Measurements from ENCODE around the gene REELD1. TPM values are rescaled to one million over a fixed set of nuclear protein-coding genes. Genes with fewer than 3 reads are reported as not detected.

The REELD1 gene
- polyA plus RNA-seq, 2 donors: 0.16 to 0.20 TPM

GRCh38 chr4:146256328-146256727 is 42.0 kb downstream of the REELD1 start:
- 28 to 30% methylated on average over 1 of the region's 1 CpG for WGBS, 2 donors

GRCh38 chr4:146257511-146257910 is 43.2 kb downstream of the REELD1 start:
- Histone ChIP-seq H3K4me1 (ENCODE audit: control insufficient read depth in 2 of 2, insufficient read depth in 2 of 2, low read length in 1 of 2) (peaks cover 0 to 2% of the 10 kb centered on the region in 2 donors), H3K9me3 (ENCODE audit: control insufficient read depth in 2 of 2, insufficient read depth in 1 of 2, low read depth in 1 of 2, low read length in 1 of 2) (no peaks in the 10 kb centered on the region), H3K4me3 (ENCODE audit: low read depth in 1 of 2, low read length in 2 of 2) (no peak overlapping the region), H3K27me3 (ENCODE audit: control insufficient read depth in 1 of 2, insufficient read depth in 2 of 2, low read length in 2 of 2) (no peaks in the 10 kb centered on the region), H3K27ac (ENCODE audit: low read depth in 2 of 2, low read length in 1 of 2) (no peak overlapping the region), H3K36me3 (ENCODE audit: control insufficient read depth in 2 of 2, insufficient read depth in 2 of 2, low read length in 1 of 2) (peaks cover 0 to 2% of the 10 kb centered on the region in 2 donors)
- 89 to 91% methylated on average over 1 of the region's 1 CpG for WGBS, 2 donors

More at GRCh38 chr4:146256328-146256727, 42.0 kb downstream of the REELD1 start:
- H3K9me3 ChIP-seq (ENCODE audit: control insufficient read depth in 2 of 2, insufficient read depth in 1 of 2, low read depth in 1 of 2, low read length in 1 of 2): no peaks in the 10 kb centered on the region
- H3K36me3 ChIP-seq (ENCODE audit: control insufficient read depth in 2 of 2, insufficient read depth in 2 of 2, low read length in 1 of 2): peaks cover 0 to 2% of the 10 kb centered on the region in 2 donors
- H3K4me1 ChIP-seq (ENCODE audit: control insufficient read depth in 2 of 2, insufficient read depth in 2 of 2, low read length in 1 of 2): peaks cover 0 to 2% of the 10 kb centered on the region in 2 donors
- no peaks in the 10 kb centered on the region for H3K27me3 ChIP-seq (ENCODE audit: control insufficient read depth in 1 of 2, insufficient read depth in 2 of 2, low read length in 2 of 2)
- H3K27ac ChIP-seq (ENCODE audit: low read depth in 2 of 2, low read length in 1 of 2): no peak overlapping the region
- H3K4me3 ChIP-seq (ENCODE audit: low read depth in 1 of 2, low read length in 2 of 2): no peak overlapping the region

GRCh38 chr4:146260521-146260920 is 46.2 kb downstream of the REELD1 start:
- 86 to 89% methylated on average over 4 of the region's 4 CpGs for WGBS, 2 donors
- no peaks in the 10 kb centered on the region for H3K27me3 ChIP-seq (ENCODE audit: control insufficient read depth in 1 of 2, insufficient read depth in 2 of 2, low read length in 2 of 2)
- H3K36me3 ChIP-seq (ENCODE audit: control insufficient read depth in 2 of 2, insufficient read depth in 2 of 2, low read length in 1 of 2): peaks cover 0 to 3% of the 10 kb centered on the region in 2 donors
- H3K27ac ChIP-seq (ENCODE audit: low read depth in 2 of 2, low read length in 1 of 2): no peak overlapping the region
- no peaks in the 10 kb centered on the region for H3K9me3 ChIP-seq (ENCODE audit: control insufficient read depth in 2 of 2, insufficient read depth in 1 of 2, low read depth in 1 of 2, low read length in 1 of 2)
- no peak overlapping the region for H3K4me3 ChIP-seq (ENCODE audit: low read depth in 1 of 2, low read length in 2 of 2)
- H3K4me1 ChIP-seq (ENCODE audit: control insufficient read depth in 2 of 2, insufficient read depth in 2 of 2, low read length in 1 of 2): peaks cover 0 to 2% of the 10 kb centered on the region in 2 donors

GRCh38 chr4:146261041-146261440 is 46.7 kb downstream of the REELD1 start:
- H3K4me3 ChIP-seq (ENCODE audit: low read depth in 1 of 2, low read length in 2 of 2): no peak overlapping the region
- H3K27ac ChIP-seq (ENCODE audit: low read depth in 2 of 2, low read length in 1 of 2): no peak overlapping the region
- H3K27me3 ChIP-seq (ENCODE audit: control insufficient read depth in 1 of 2, insufficient read depth in 2 of 2, low read length in 2 of 2): no peaks in the 10 kb centered on the region
- H3K4me1 ChIP-seq (ENCODE audit: control insufficient read depth in 2 of 2, insufficient read depth in 2 of 2, low read length in 1 of 2): peaks cover 0 to 2% of the 10 kb centered on the region in 2 donors
- H3K9me3 ChIP-seq (ENCODE audit: control insufficient read depth in 2 of 2, insufficient read depth in 1 of 2, low read depth in 1 of 2, low read length in 1 of 2): no peaks in the 10 kb centered on the region
- H3K36me3 ChIP-seq (ENCODE audit: control insufficient read depth in 2 of 2, insufficient read depth in 2 of 2, low read length in 1 of 2): peaks cover 0 to 3% of the 10 kb centered on the region in 2 donors
- 88 to 93% methylated on average over 2 of the region's 2 CpGs for WGBS, 2 donors

- Histone ChIP-seq H3K27me3 (ENCODE audit: control insufficient read depth in 1 of 2, insufficient read depth in 2 of 2, low read length in 2 of 2) (no peaks in the 10 kb centered on the region), H3K4me1 (ENCODE audit: control insufficient read depth in 2 of 2, insufficient read depth in 2 of 2, low read length in 1 of 2) (peaks cover 0 to 2% of the 10 kb centered on the region in 2 donors), H3K4me3 (ENCODE audit: low read depth in 1 of 2, low read length in 2 of 2) (no peak overlapping the region), H3K27ac (ENCODE audit: low read depth in 2 of 2, low read length in 1 of 2) (no peak overlapping the region), H3K9me3 (ENCODE audit: control insufficient read depth in 2 of 2, insufficient read depth in 1 of 2, low read depth in 1 of 2, low read length in 1 of 2) (no peaks in the 10 kb centered on the region), H3K36me3 (ENCODE audit: control insufficient read depth in 2 of 2, insufficient read depth in 2 of 2, low read length in 1 of 2) (peaks cover 0 to 2% of the 10 kb centered on the region in 2 donors)
These were observed 49.5 kb downstream of the REELD1 start for GRCh38 chr4:146263793-146264192.

GRCh38 chr4:146265950-146266490 is 51.7 kb downstream of the REELD1 start:
- WGBS, 2 donors: 89 to 94% methylated on average over 2 of the region's 2 CpGs
- Histone ChIP-seq H3K27ac (ENCODE audit: low read depth in 2 of 2, low read length in 1 of 2) (no peak overlapping the region), H3K36me3 (ENCODE audit: control insufficient read depth in 2 of 2, insufficient read depth in 2 of 2, low read length in 1 of 2) (peaks cover 0 to 2% of the 10 kb centered on the region in 2 donors), H3K4me3 (ENCODE audit: low read depth in 1 of 2, low read length in 2 of 2) (no peak overlapping the region), H3K4me1 (ENCODE audit: control insufficient read depth in 2 of 2, insufficient read depth in 2 of 2, low read length in 1 of 2) (no peaks in the 10 kb centered on the region), H3K9me3 (ENCODE audit: control insufficient read depth in 2 of 2, insufficient read depth in 1 of 2, low read depth in 1 of 2, low read length in 1 of 2) (no peaks in the 10 kb centered on the region), H3K27me3 (ENCODE audit: control insufficient read depth in 1 of 2, insufficient read depth in 2 of 2, low read length in 2 of 2) (no peaks in the 10 kb centered on the region)

- WGBS, 2 donors: 71 to 75% methylated on average over 5 of the region's 5 CpGs
- Histone ChIP-seq H3K4me1 (ENCODE audit: control insufficient read depth in 2 of 2, insufficient read depth in 2 of 2, low read length in 1 of 2) (no peaks in the 10 kb centered on the region), H3K4me3 (ENCODE audit: low read depth in 1 of 2, low read length in 2 of 2) (no peak overlapping the region), H3K9me3 (ENCODE audit: control insufficient read depth in 2 of 2, insufficient read depth in 1 of 2, low read depth in 1 of 2, low read length in 1 of 2) (no peaks in the 10 kb centered on the region), H3K27me3 (ENCODE audit: control insufficient read depth in 1 of 2, insufficient read depth in 2 of 2, low read length in 2 of 2) (no peaks in the 10 kb centered on the region), H3K36me3 (ENCODE audit: control insufficient read depth in 2 of 2, insufficient read depth in 2 of 2, low read length in 1 of 2) (no peaks in the 10 kb centered on the region), H3K27ac (ENCODE audit: low read depth in 2 of 2, low read length in 1 of 2) (no peak overlapping the region)
These were observed 53.5 kb downstream of the REELD1 start for GRCh38 chr4:146267826-146268225.

GRCh38 chr4:146269228-146269653 is 54.9 kb downstream of the REELD1 start:
- Histone ChIP-seq H3K4me1 (ENCODE audit: control insufficient read depth in 2 of 2, insufficient read depth in 2 of 2, low read length in 1 of 2) (no peaks in the 10 kb centered on the region), H3K9me3 (ENCODE audit: control insufficient read depth in 2 of 2, insufficient read depth in 1 of 2, low read depth in 1 of 2, low read length in 1 of 2) (no peaks in the 10 kb centered on the region), H3K4me3 (ENCODE audit: low read depth in 1 of 2, low read length in 2 of 2) (no peak overlapping the region), H3K27me3 (ENCODE audit: control insufficient read depth in 1 of 2, insufficient read depth in 2 of 2, low read length in 2 of 2) (no peaks in the 10 kb centered on the region), H3K27ac (ENCODE audit: low read depth in 2 of 2, low read length in 1 of 2) (no peak overlapping the region), H3K36me3 (ENCODE audit: control insufficient read depth in 2 of 2, insufficient read depth in 2 of 2, low read length in 1 of 2) (no peaks in the 10 kb centered on the region)
- 72 to 82% methylated on average over 2 of the region's 2 CpGs for WGBS, 2 donors

- no peaks in the 10 kb centered on the region for H3K36me3 ChIP-seq (ENCODE audit: control insufficient read depth in 2 of 2, insufficient read depth in 2 of 2, low read length in 1 of 2)
- H3K27ac ChIP-seq (ENCODE audit: low read depth in 2 of 2, low read length in 1 of 2): no peak overlapping the region
- H3K4me3 ChIP-seq (ENCODE audit: low read depth in 1 of 2, low read length in 2 of 2): no peak overlapping the region
- no peaks in the 10 kb centered on the region for H3K4me1 ChIP-seq (ENCODE audit: control insufficient read depth in 2 of 2, insufficient read depth in 2 of 2, low read length in 1 of 2)
- 95 to 99% methylated on average over 3 of the region's 3 CpGs for WGBS, 2 donors
- H3K27me3 ChIP-seq (ENCODE audit: control insufficient read depth in 1 of 2, insufficient read depth in 2 of 2, low read length in 2 of 2): no peaks in the 10 kb centered on the region
- H3K9me3 ChIP-seq (ENCODE audit: control insufficient read depth in 2 of 2, insufficient read depth in 1 of 2, low read depth in 1 of 2, low read length in 1 of 2): no peaks in the 10 kb centered on the region
These were observed 57.1 kb downstream of the REELD1 start for GRCh38 chr4:146271466-146271865.

- no peak overlapping the region for H3K27ac ChIP-seq (ENCODE audit: low read depth in 2 of 2, low read length in 1 of 2)
- WGBS, 2 donors: 87 to 88% methylated on average over 5 of the region's 5 CpGs
- H3K9me3 ChIP-seq (ENCODE audit: control insufficient read depth in 2 of 2, insufficient read depth in 1 of 2, low read depth in 1 of 2, low read length in 1 of 2): no peaks in the 10 kb centered on the region
- no peaks in the 10 kb centered on the region for H3K27me3 ChIP-seq (ENCODE audit: control insufficient read depth in 1 of 2, insufficient read depth in 2 of 2, low read length in 2 of 2)
- H3K4me1 ChIP-seq (ENCODE audit: control insufficient read depth in 2 of 2, insufficient read depth in 2 of 2, low read length in 1 of 2): no peaks in the 10 kb centered on the region
- no peaks in the 10 kb centered on the region for H3K36me3 ChIP-seq (ENCODE audit: control insufficient read depth in 2 of 2, insufficient read depth in 2 of 2, low read length in 1 of 2)
- no peak overlapping the region for H3K4me3 ChIP-seq (ENCODE audit: low read depth in 1 of 2, low read length in 2 of 2)
These were observed 59.0 kb downstream of the REELD1 start for GRCh38 chr4:146273204-146273901.

Data from esophagus (tissue), 2 donors.